ENCODE results near the gene FCRL4. TPM values are rescaled to one million over a fixed set of nuclear protein-coding genes. Genes with fewer than 3 reads are reported as not detected.

Gene FCRL4
- total RNA-seq, 3 donors from 2014 or later (not counting 1 experiment from before 2014, with no cell fraction given): not detected

DNA sequence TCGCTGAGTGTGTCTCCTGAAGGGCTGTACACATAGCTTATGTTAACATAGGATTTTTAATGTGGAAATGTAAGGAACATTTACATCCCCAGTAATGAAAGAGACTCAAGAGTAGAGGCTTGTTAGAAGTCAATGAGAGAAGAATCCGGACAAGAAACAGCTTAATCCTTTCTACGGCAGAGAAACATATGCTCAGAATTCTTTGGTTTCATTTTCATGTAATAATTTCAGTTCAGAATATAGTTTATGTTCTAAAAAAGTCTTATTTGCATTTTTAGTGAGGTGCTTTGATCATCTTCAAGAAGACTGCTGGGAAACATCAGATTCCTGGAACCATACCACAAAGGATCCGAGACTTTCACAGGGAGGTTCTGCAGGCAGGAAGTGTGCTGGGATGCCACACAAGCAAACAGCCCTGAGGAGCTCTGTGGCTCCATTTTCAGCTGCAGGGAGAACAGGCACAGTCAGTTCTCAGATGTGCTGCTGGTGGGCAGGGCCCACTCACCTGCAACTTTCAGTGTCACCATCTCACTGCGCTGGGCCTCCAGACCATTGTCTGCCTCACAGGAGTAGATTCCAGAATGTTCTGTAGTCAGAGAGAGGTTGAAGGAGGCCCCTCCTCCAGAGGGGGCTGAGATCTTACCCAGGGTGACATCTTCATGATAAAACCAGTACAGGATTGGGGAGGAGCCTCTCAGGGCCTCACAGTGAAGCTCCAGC is 74.0 kb downstream of the FCRL4 start:
- DNase-seq (no peak), ATAC-seq (no peak)
- 65% methylated on average over 2 of the region's 5 CpGs for WGBS (ENCODE audit: insufficient coverage)
- TF ChIP-seq, protein P1, sequence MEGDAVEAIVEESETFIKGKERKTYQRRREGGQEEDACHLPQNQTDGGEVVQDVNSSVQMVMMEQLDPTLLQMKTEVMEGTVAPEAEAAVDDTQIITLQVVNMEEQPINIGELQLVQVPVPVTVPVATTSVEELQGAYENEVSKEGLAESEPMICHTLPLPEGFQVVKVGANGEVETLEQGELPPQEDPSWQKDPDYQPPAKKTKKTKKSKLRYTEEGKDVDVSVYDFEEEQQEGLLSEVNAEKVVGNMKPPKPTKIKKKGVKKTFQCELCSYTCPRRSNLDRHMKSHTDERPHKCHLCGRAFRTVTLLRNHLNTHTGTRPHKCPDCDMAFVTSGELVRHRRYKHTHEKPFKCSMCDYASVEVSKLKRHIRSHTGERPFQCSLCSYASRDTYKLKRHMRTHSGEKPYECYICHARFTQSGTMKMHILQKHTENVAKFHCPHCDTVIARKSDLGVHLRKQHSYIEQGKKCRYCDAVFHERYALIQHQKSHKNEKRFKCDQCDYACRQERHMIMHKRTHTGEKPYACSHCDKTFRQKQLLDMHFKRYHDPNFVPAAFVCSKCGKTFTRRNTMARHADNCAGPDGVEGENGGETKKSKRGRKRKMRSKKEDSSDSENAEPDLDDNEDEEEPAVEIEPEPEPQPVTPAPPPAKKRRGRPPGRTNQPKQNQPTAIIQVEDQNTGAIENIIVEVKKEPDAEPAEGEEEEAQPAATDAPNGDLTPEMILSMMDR (IDR thresholded peaks at IDR 0.05): no peak
- Histone ChIP-seq H3K4me1 (ENCODE audit: control insufficient read depth, insufficient read depth, low read length) (no peaks in the 10 kb centered on the region), H3K36me3 (ENCODE audit: control insufficient read depth, insufficient read depth, low read length) (no peaks in the 10 kb centered on the region), H3K27me3 (ENCODE audit: control insufficient read depth, insufficient read depth, low read length) (no peaks in the 10 kb centered on the region), H3K9me3 (ENCODE audit: control insufficient read depth, insufficient read depth, low read length) (no peaks in the 10 kb centered on the region), H3K4me3 (ENCODE audit: low read length) (no peak overlapping the region), H3K27ac (ENCODE audit: low read length) (no peak overlapping the region)
- Mint-ChIP-seq H3K27ac (no peak overlapping the region), H3K27me3 (ENCODE audit: low read depth in 2 of 2) (peaks cover 4 to 8% of the 10 kb centered on the region in 2 donors), H3K4me3 (no peak overlapping the region), H3K36me3 (no peaks in the 10 kb centered on the region), H3K4me1 (no peaks in the 10 kb centered on the region), H3K9me3 (no peaks in the 10 kb centered on the region)
- intact Hi-C loops (cut with micrococcal nuclease): no loop called here

Other genes starting within 250 kb of the FCRL4 start
- 1 to 10 TPM in 1 of 3 donors, under 1 TPM in 2; 0.23 to 3.6 (median 0.54) TPM for gene FCRL5, start 45.6 kb downstream of the FCRL4 start, total RNA-seq
- 100 to 1,000 TPM in 1 of 3 donors, 10 to 100 TPM in 2; 69.8 to 117 (median 83.8) TPM for gene FCRL3, start 102.7 kb upstream of the FCRL4 start, total RNA-seq
- 1 to 10 TPM in 1 of 3 donors, under 1 TPM in 2; 0.49 to 1.1 (median 0.88) TPM for gene FCRL2, start 179.0 kb upstream of the FCRL4 start, total RNA-seq
- 1 to 10 TPM; 1.8 to 2.6 (median 2.0) TPM for gene FCRL1, start 222.0 kb upstream of the FCRL4 start, total RNA-seq
- not detected for gene CD5L, start 243.7 kb upstream of the FCRL4 start, total RNA-seq